H9 (cell line): ENCODE measurements around the gene MSI1. TPM values are rescaled to one million over a fixed set of nuclear protein-coding genes. Genes with fewer than 3 reads are reported as not detected.

ENCODE experiments used
- DNase-seq: peaks from one replicate; pipeline ENCODE4 v3.0.0-alpha.2; 2017
- H2AFZ ChIP-seq: one replicate; pipeline ENCODE4 v1.6.1; 2013; ENCODE audit warnings: mild to moderate bottlenecking, low read length, control low read depth, moderate library complexity
- H2AK5ac ChIP-seq: 2 replicates; pipeline ENCODE4 v1.6.1; 2013; ENCODE audit warnings: low read length, control low read depth, mixed read lengths; ENCODE audit not compliant: insufficient read length
- H2BK120ac ChIP-seq: one replicate; pipeline ENCODE4 v1.6.1; 2013; ENCODE audit warnings: low read depth, mild to moderate bottlenecking, low read length, control low read depth, inconsistent platforms; ENCODE audit not compliant: poor library complexity, severe bottlenecking
- H2BK12ac ChIP-seq: 2 replicates; pipeline ENCODE4 v1.6.1; 2013; ENCODE audit warnings: low read length, control low read depth, mixed read lengths, low read depth; ENCODE audit not compliant: insufficient read length
- H2BK15ac ChIP-seq: 2 replicates; pipeline ENCODE4 v1.6.1; 2013; ENCODE audit warnings: low read depth, low read length, control low read depth
- H2BK20ac ChIP-seq: one replicate; pipeline ENCODE4 v1.6.1; 2013; ENCODE audit warnings: low read depth, mild to moderate bottlenecking, low read length, control low read depth, inconsistent platforms; ENCODE audit not compliant: poor library complexity, severe bottlenecking
- H2BK5ac ChIP-seq: 2 replicates; pipeline ENCODE4 v1.6.1; 2013; ENCODE audit warnings: low read length, control low read depth, mixed read lengths; ENCODE audit not compliant: insufficient read length
- H3K14ac ChIP-seq: 2 replicates; pipeline ENCODE4 v1.6.1; 2013; ENCODE audit warnings: low read length, control low read depth; ENCODE audit not compliant: insufficient read depth
- H3K18ac ChIP-seq: 2 replicates; pipeline ENCODE4 v1.6.1; 2013; ENCODE audit warnings: low read depth, mild to moderate bottlenecking, mixed read lengths, low read length, control low read depth; ENCODE audit not compliant: insufficient read length
- H3K23ac ChIP-seq: 2 replicates; pipeline ENCODE4 v1.6.1; 2013; ENCODE audit warnings: low read length, control low read depth, mixed read lengths, low read depth; ENCODE audit not compliant: insufficient read length
- H3K23me2 ChIP-seq: 2 replicates; pipeline ENCODE4 v1.6.1; 2013; ENCODE audit warnings: low read depth, mild to moderate bottlenecking, mixed read lengths, low read length, control low read depth; ENCODE audit not compliant: insufficient read length, poor library complexity, severe bottlenecking
- H3K27ac ChIP-seq: 2 replicates; pipeline ENCODE4 v1.5.1; 2013; ENCODE audit warnings: low read length, control low read depth, mixed read lengths, low read depth; ENCODE audit not compliant: insufficient read length
- H3K27me3 ChIP-seq: 2 replicates; pipeline ENCODE4 v1.6.1; 2013; ENCODE audit warnings: low read length, control low read depth, inconsistent platforms; ENCODE audit not compliant: insufficient read depth
- H3K4ac ChIP-seq: 2 replicates; pipeline ENCODE4 v1.6.1; 2013; ENCODE audit warnings: low read depth, mild to moderate bottlenecking, control low read depth, inconsistent platforms, low read length, moderate library complexity
- H3K4me1 ChIP-seq: 2 replicates; pipeline ENCODE4 v1.6.1; 2013; ENCODE audit warnings: low read length, control low read depth, inconsistent platforms; ENCODE audit not compliant: insufficient read depth
- H3K4me2 ChIP-seq: 2 replicates; pipeline ENCODE4 v1.6.1; 2013; ENCODE audit warnings: low read length, control low read depth, mixed read lengths; ENCODE audit not compliant: insufficient read length, insufficient read depth
- H3K56ac ChIP-seq: 2 replicates; pipeline ENCODE4 v1.6.1; 2013; ENCODE audit warnings: low read depth, mild to moderate bottlenecking, mixed read lengths, low read length, control low read depth; ENCODE audit not compliant: insufficient read length
- H3K79me1 ChIP-seq: 2 replicates; pipeline ENCODE4 v1.6.1; 2013; ENCODE audit warnings: low read depth, mild to moderate bottlenecking, moderate library complexity, low read length, control low read depth, inconsistent platforms; ENCODE audit not compliant: insufficient read depth, poor library complexity, severe bottlenecking
- H3K79me2 ChIP-seq: 2 replicates; pipeline ENCODE4 v1.6.1; 2013; ENCODE audit warnings: low read length, control low read depth, inconsistent platforms; ENCODE audit not compliant: insufficient read depth
- H3K9ac ChIP-seq: 2 replicates; pipeline ENCODE4 v1.6.1; 2013; ENCODE audit warnings: low read length, control low read depth, mixed read lengths; ENCODE audit not compliant: insufficient read length; ENCODE audit errors: extremely low read depth
- H3K9me3 ChIP-seq: one replicate; pipeline ENCODE4 v1.6.1; 2013; ENCODE audit warnings: low read depth, low read length, inconsistent platforms; ENCODE audit not compliant: control insufficient read depth
- H3T11ph ChIP-seq: one replicate; pipeline ENCODE4 v1.6.1; 2013; ENCODE audit warnings: mild to moderate bottlenecking, low read length, control low read depth, inconsistent platforms
- H4K20me1 ChIP-seq: one replicate; pipeline ENCODE4 v1.6.1; 2013; ENCODE audit not compliant: control insufficient read depth, insufficient read length, insufficient read depth
- H4K5ac ChIP-seq: 2 replicates; pipeline ENCODE4 v1.6.1; 2013; ENCODE audit warnings: low read depth, mild to moderate bottlenecking, mixed read lengths, low read length, control low read depth; ENCODE audit not compliant: insufficient read length
- H4K8ac ChIP-seq: replicated peaks from 2 replicates; pipeline ENCODE4 v1.6.1; 2013; ENCODE audit warnings: low read length, control low read depth, mixed read lengths, low read depth; ENCODE audit not compliant: insufficient read length
- H4K91ac ChIP-seq: 2 replicates; pipeline ENCODE4 v1.6.1; 2013; ENCODE audit warnings: low read depth, mild to moderate bottlenecking, moderate library complexity, mixed read lengths, low read length, control low read depth; ENCODE audit not compliant: insufficient read length
- H3K27ac Mint-ChIP-seq, 3 experiments: 2 replicates in 2 of 3; 3 replicates in 1 of 3; pipeline ENCODE4 v1.8.0; 2020 to 2021; ENCODE audit warnings: mixed read lengths in 3 of 3, mild to moderate bottlenecking in 1 of 3, moderate library complexity in 1 of 3
- H3K27me3 Mint-ChIP-seq: 2 replicates; pipeline ENCODE4 v1.8.0; 2021; ENCODE audit warnings: low read depth, mild to moderate bottlenecking, moderate library complexity, mixed read lengths
- H3K36me3 Mint-ChIP-seq, 3 experiments: 2 replicates in 2 of 3; 3 replicates in 1 of 3; pipeline ENCODE4 v1.8.0; 2020 to 2021; ENCODE audit warnings: low read depth in 3 of 3, mixed read lengths in 3 of 3; ENCODE audit not compliant: insufficient read depth in 1 of 3
- H3K4me1 Mint-ChIP-seq, 2 experiments: 2 replicates each; pipeline ENCODE4 v1.8.0; 2020; ENCODE audit warnings: mixed read lengths in 2 of 2
- H3K4me3 Mint-ChIP-seq, 2 experiments: 2 replicates in 1 of 2; 3 replicates in 1 of 2; pipeline ENCODE4 v1.8.0; 2020 to 2021; ENCODE audit warnings: mild to moderate bottlenecking in 2 of 2, mixed read lengths in 2 of 2, moderate library complexity in 1 of 2
- H3K9me3 Mint-ChIP-seq, 2 experiments: 2 replicates in 1 of 2; 3 replicates in 1 of 2; pipeline ENCODE4 v1.8.0; 2020; ENCODE audit warnings: mild to moderate bottlenecking in 2 of 2, mixed read lengths in 2 of 2, moderate library complexity in 1 of 2
- CTCF ChIP-seq: fragments of 200-600 bp; sonication (generic); conservative IDR thresholded peaks from 3 replicates; pipeline ENCODE4 v1.8.0; 2021; ENCODE audit warnings: antibody characterized with exemption, mild to moderate bottlenecking
- WGBS: extraction: QIAGEN DNeasy Blood & Tissue Kit; methylation state at CpG from one replicate; pipeline ENCODE4 v1.1.7; 2013; ENCODE audit warnings: missing lambda C conversion rate, low lambda C conversion rate, mixed read lengths; ENCODE audit not compliant: insufficient read length; ENCODE audit errors: extremely low coverage; 5-methylcytosine and 5-hydroxymethylcytosine counted together
- total RNA-seq: library from RNA; stranded (reverse); gene quantifications from 2 replicates; pipeline ENCODE4 v1.2.1, GENCODE V29; 2021

MSI1 gene
- total RNA-seq, 1 experiment from 2014 or later, result 91.5 TPM

GRCh38 chr12:120358412-120359100 is 10.4 kb downstream of the MSI1 start:
- Histone ChIP-seq H2BK12ac (no peak overlapping the region), H2AFZ (no peak overlapping the region), H4K91ac (no peak overlapping the region), H3K27me3 (no peaks in the 10 kb centered on the region), H3K4me1 (peaks cover 9% of the 10 kb centered on the region; the same call in 1 of the 2 replicates), H2BK5ac (no peak overlapping the region), H3K9ac (no peak overlapping the region), H3K56ac (no peak overlapping the region), H2BK20ac (no peak overlapping the region), H3K23ac (no peak overlapping the region), H4K20me1 (peaks cover 2% of the 10 kb centered on the region), H3K9me3 (no peaks in the 10 kb centered on the region), H3T11ph (no peak overlapping the region), H3K4me2 (no peak overlapping the region), H4K8ac (no peak overlapping the region), H2BK15ac (no peak overlapping the region), H3K23me2 (no peaks in the 10 kb centered on the region), H3K79me2 (no peaks in the 10 kb centered on the region), H3K27ac (no peak overlapping the region), H4K5ac (no peak overlapping the region), H3K79me1 (no peaks in the 10 kb centered on the region), H3K4ac (no peak overlapping the region), H3K14ac (no peak overlapping the region), H3K18ac (no peak overlapping the region), H2AK5ac (no peak overlapping the region), H2BK120ac (no peak overlapping the region)
- peak; percentile 91 for DNase-seq
- peak; percentile 59; the same call in 2 of the 3 replicates for TF ChIP-seq CTCF
- H3K27ac Mint-ChIP-seq, result peak overlapping the region in 2 of 3 experiments; percentile 71 to 79; a peak in 5 of 7 replicates
- H3K4me3 Mint-ChIP-seq, result no peak overlapping the region
- no peaks in the 10 kb centered on the region for H3K9me3 Mint-ChIP-seq
- no peaks in the 10 kb centered on the region; the same call in 1 of the 2 replicates for H3K27me3 Mint-ChIP-seq
- peaks cover 52 to 54% of the 10 kb centered on the region in 2 experiments for H3K4me1 Mint-ChIP-seq
- WGBS, result no CpG with 5 or more reads among the region's 19 CpGs
- peaks cover 42 to 81% (median 80%) of the 10 kb centered on the region in 3 experiments for H3K36me3 Mint-ChIP-seq
